ENCODE measurements around the gene EMC9.

EMC9 gene

GRCh38 chr14:24147761-24148428 lies 6.5 kb upstream of the EMC9 start:
- no peak for DNase-seq

DNA sequence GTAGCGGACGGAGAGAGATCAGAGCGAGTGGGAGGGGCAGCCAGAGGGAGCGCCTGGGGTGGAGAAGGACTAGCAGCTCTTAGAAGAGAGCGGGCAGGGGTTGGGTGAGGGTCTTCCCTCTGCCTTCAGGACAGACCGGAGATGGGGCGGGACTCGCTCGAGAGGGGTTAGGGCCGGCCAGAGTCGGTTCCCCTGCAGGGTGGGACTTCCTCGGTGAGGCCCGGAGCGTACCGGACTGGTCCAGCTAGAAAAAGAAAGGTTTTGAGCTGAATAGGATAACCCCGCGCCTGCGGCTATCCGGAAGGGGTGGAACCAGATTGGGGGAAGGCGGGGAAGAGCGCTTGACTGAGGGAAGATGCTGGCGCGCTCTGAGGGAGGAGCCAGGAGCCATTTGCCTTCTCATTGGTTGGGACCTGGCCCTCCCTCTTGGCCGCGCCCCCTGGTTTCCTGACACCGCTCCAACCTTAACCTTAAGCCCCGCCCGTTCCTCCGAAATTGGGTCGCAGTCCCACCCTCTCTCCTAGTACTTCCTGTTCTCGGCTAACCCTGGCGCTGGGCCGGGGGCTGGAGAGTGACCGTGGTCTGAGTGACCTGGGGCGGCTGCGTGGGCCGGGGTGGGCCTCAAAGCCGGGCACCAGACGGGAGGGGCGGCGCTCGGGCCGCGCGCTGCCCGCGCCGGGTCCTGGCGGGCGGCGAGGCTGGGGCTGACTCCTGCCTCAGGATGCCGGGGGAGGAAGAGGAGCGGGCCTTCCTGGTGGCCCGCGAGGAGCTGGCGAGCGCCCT lies 5.8 kb upstream of the EMC9 start, which contains the start of gene RNF31:
Gene RNF31, plus strand, starts transcription at position 521 of the 783 bp plus-strand sequence. Its CDS starts 201 bp downstream, at position 722.
- peak; percentile 99 for DNase-seq

GRCh38 chr14:24146453-24146977 lies 5.1 kb upstream of the EMC9 start, which contains the start of gene PSME2:
Gene PSME2 (minus strand): TSS chr14:24146610. CDS start chr14:24146581, 29 bp downstream.
- DNase-seq = peak; percentile 99

DNA sequence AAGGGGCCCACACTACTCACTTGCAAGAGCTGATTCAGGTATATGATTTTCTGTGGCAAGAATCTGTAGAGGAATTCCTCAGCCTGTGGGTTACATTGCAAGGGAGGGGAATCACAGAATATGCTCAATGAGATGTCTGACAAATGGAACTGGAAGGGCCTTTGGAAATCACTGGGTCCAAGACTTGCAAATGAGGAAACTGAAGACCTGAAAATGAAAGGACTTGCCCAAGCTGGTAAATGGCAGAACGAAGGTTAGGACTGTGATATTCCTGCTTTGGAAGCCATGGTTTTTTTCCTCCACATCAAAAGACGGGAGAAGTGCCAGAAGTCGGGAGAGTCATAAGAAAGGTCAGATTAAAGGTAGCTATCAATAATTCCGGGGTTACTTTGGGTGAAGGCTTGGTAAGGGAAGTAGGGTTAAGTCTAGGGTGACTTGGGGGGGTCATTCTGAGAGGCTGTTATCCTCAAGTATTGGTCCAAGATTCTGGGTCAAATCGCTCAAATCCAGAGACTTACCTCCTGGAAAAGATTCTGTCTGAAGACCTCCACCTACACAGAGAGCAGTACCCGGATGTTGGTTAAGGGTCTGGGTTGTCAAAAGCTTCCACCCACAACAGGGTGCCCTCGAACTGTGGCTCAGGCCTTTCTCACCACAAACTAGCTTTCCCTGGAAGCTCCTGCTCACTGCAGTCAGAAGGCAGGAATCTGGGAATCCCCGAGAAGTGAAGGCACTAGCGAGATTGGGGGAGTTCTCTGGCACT lies 4.5 kb upstream of the EMC9 start:
- DNase-seq = no peak

- DNase-seq = no peak
Observed at GRCh38 chr14:24145219-24145618, 3.8 kb upstream of the EMC9 start.

DNA sequence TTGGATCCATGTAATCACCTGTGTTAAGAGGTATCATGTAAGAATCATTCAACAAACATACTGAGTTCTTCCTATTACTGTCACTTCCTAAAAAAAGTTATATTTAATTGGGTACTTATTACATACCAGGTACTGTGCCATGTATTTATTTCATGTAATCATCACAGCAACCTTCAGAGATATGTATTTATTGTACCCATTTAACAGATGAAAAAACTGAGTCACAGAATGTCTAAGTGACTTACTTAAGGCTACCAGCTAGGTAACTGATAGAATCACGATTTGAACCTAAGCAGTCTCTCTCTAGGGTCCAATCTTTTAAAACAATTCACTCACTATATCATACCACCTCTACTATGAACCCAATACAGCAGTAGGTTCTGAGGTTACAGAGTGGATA lies 3.1 kb upstream of the EMC9 start:
- DNase-seq = no peak

GRCh38 chr14:24143511-24143910 lies 2.1 kb upstream of the EMC9 start:
- peak; percentile 61 for DNase-seq

- DNase-seq = no peak
Observed at GRCh38 chr14:24139272-24139934, 2.0 kb downstream of the EMC9 start.

- DNase-seq = no peak
Observed at GRCh38 chr14:24138396-24139271, 2.8 kb downstream of the EMC9 start.

GRCh38 chr14:24137529-24138395 lies 3.6 kb downstream of the EMC9 start:
- no peak for DNase-seq

DNA sequence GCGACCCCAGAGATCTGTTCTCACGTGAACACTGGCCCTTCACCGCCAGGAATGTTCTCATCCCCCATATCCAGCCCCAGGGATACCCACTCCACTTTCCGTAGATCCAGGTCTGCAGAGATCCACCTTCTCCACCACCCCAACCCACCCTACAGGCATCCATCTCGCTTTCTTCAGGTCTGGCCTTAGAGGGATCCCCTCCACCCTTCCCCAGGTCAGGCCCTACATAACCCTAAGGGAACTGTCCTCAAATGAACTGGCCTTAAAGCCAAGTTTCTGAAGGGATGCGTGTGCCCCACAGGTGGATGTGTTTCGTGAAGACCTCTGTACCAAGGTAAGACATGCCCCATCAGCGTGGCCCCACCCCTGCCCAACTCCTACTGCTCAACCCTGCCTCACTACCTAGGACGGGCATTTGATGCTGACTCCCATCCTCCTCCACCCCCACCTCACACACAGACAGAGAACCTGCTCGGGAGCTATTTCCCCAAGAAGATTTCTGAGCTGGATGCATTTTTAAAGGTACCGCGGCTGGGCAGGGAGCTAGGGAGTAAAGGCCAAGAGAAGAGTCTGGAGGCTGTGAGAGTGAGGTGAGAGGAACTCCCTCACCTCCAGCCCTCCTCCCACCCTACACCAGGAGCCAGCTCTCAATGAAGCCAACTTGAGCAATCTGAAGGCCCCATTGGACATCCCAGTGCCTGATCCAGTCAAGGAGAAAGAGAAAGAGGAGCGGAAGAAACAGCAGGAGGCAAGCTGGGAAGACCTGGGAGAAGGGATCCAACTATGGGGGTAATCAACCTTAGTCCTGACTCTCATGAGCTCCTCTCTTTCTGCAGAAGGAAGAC lies 4.5 kb downstream of the EMC9 start:
- DNase-seq = no peak

DNA sequence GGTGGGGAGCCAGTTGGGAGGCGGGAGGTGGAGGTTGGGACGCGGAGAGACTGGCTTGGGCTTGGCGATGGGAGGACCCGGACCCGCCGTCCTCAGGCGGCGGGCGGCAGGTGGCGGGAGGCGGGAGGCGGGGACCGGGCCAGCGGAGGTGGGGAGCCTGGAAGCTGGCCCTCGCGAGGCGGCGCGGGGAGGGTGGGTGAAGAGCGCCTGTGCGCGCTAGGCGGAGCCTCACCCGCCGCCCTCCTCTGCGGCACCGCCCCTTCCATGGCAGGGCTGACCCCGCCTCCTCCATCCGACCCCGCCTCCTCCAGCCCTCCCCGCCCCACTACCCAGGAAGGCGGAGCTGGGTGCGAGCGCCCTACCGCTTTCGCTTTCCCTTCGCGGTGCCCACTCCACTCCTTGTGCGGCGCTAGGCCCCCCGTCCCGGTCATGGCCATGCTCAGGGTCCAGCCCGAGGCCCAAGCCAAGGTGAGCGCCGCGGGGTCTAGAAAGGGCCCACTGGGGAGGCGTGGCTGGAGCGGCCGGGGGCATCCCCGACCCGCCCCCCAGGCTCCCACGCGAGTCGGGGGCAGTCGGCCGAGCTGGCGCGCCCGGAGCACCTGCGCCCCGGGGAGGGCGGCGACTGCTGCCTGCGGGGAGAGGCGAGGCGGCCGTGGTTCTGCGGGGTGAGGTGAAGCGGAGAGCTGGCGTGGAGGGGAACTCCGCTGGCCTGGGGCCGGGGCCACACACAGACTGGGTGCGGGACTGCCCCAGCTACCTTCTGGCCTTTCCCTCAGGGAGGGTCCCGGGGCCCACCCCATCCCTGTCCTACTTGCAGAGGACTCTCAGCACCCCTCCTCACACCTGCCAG lies 5.3 kb downstream of the EMC9 start, which contains the start of gene PSME1:
Gene PSME1, plus strand, starts transcription at position 361 of the 850 bp plus-strand sequence. Its CDS starts 69 bp downstream, at position 430.
- DNase-seq = peak; percentile 91

DNA sequence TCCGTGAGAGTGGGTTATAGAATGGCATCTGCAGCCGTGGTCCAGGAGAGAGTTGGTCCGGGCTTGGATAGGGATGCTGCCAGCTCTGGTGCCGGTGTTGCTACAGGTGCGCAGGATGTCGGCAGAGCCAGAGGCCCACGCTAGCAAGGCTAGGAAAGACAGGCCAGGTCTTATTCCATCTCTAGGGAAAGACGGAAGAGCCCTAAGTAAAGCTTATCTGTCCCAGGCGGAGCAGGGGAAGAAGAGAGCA lies 5.9 kb downstream of the EMC9 start:
- DNase-seq = no peak

- DNase-seq = no peak
Observed at GRCh38 chr14:24133735-24134134, 7.7 kb downstream of the EMC9 start.

- no peak for DNase-seq
Observed at GRCh38 chr14:24132976-24133375, 8.4 kb downstream of the EMC9 start.

DNA sequence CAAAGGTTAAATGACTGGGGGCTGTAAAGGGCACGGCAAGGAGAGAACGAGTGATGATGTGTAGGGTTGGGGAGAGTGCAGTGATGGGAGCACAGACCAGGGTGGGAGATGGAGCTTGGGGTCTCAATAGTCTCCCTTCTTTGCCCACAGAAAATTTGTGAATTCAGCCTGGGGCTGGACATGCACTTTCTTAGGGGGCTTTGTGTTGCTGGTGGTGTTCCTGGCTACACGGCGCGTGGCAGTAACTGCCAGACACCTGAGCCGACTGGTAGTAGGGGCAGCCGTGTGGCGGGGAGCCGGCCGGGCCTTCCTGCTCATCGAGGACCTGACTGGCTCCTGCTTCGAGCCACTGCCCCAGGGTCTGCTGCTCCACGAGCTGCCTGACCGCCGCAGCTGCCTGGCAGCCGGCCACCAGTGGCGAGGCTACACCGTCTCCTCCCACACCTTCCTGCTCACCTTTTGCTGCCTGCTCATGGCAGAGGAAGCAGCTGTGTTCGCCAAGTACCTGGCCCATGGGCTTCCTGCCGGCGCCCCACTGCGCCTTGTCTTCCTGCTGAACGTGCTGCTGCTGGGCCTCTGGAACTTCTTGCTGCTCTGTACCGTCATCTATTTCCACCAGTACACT lies 9.2 kb downstream of the EMC9 start:
- DNase-seq = no peak

- no peak for DNase-seq
Observed at GRCh38 chr14:24131549-24131966, 9.8 kb downstream of the EMC9 start.
